NB4 (cell line): Measurements from ENCODE around the gene SHF.

ENCODE experiments used
- POLR2A ChIP-seq: IDR thresholded peaks from 2 replicates; pipeline ENCODE4 v1.6.1; 2011; ENCODE audit warnings: mild to moderate bottlenecking; ENCODE audit not compliant: insufficient read length; ENCODE audit errors: extremely low read depth
- TF ChIP-seq, protein P1 (sequence below): IDR thresholded peaks from one replicate; pipeline ENCODE4 v1.5.1; 2012; ENCODE audit warnings: low read depth, low read length

GRCh38 chr15:45234562-45235235 is 46.9 kb upstream of the SHF start:
- no peak for TF ChIP-seq POLR2A
- TF ChIP-seq, protein P1, sequence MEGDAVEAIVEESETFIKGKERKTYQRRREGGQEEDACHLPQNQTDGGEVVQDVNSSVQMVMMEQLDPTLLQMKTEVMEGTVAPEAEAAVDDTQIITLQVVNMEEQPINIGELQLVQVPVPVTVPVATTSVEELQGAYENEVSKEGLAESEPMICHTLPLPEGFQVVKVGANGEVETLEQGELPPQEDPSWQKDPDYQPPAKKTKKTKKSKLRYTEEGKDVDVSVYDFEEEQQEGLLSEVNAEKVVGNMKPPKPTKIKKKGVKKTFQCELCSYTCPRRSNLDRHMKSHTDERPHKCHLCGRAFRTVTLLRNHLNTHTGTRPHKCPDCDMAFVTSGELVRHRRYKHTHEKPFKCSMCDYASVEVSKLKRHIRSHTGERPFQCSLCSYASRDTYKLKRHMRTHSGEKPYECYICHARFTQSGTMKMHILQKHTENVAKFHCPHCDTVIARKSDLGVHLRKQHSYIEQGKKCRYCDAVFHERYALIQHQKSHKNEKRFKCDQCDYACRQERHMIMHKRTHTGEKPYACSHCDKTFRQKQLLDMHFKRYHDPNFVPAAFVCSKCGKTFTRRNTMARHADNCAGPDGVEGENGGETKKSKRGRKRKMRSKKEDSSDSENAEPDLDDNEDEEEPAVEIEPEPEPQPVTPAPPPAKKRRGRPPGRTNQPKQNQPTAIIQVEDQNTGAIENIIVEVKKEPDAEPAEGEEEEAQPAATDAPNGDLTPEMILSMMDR: no peak
